C4-2B (cell line): ENCODE results near the gene ELAPOR1.

Source experiments
- ZFX ChIP-seq: fragments of 450-650 bp; IDR thresholded peaks from 2 replicates; pipeline ENCODE4 v1.6.1; 2017
- TF ChIP-seq, protein P1 (sequence below): fragments of 450-650 bp; conservative IDR thresholded peaks from 2 replicates; pipeline ENCODE4 v1.5.1; 2017; ENCODE audit warnings: mild to moderate bottlenecking

- TF ChIP-seq, protein P1, sequence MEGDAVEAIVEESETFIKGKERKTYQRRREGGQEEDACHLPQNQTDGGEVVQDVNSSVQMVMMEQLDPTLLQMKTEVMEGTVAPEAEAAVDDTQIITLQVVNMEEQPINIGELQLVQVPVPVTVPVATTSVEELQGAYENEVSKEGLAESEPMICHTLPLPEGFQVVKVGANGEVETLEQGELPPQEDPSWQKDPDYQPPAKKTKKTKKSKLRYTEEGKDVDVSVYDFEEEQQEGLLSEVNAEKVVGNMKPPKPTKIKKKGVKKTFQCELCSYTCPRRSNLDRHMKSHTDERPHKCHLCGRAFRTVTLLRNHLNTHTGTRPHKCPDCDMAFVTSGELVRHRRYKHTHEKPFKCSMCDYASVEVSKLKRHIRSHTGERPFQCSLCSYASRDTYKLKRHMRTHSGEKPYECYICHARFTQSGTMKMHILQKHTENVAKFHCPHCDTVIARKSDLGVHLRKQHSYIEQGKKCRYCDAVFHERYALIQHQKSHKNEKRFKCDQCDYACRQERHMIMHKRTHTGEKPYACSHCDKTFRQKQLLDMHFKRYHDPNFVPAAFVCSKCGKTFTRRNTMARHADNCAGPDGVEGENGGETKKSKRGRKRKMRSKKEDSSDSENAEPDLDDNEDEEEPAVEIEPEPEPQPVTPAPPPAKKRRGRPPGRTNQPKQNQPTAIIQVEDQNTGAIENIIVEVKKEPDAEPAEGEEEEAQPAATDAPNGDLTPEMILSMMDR: no peak
- no peak for TF ChIP-seq ZFX
Observed at GRCh38 chr1:109158433-109158832, 44.5 kb downstream of the ELAPOR1 start.
